ENCODE measurements around the gene TP53AIP1.

The TP53AIP1 gene

GRCh38 chr11:128905345-128906184, 37.1 kb downstream of the TP53AIP1 start:
- TF ChIP-seq CTCF (IDR thresholded peaks at IDR 0.05) = peak; percentile 25; the same call in 1 of the 2 replicates

GRCh38 chr11:128904656-128905344, 37.9 kb downstream of the TP53AIP1 start:
- no peak for TF ChIP-seq CTCF (IDR thresholded peaks at IDR 0.05)

GRCh38 chr11:128904303-128904655, 38.4 kb downstream of the TP53AIP1 start:
- no peak for TF ChIP-seq CTCF (IDR thresholded peaks at IDR 0.05)

- TF ChIP-seq CTCF (IDR thresholded peaks at IDR 0.05) = no peak
These were observed 39.2 kb downstream of the TP53AIP1 start for GRCh38 chr11:128903248-128904061.

GRCh38 chr11:128902515-128903066, 40.1 kb downstream of the TP53AIP1 start:
- no peak for TF ChIP-seq CTCF (IDR thresholded peaks at IDR 0.05)

- no peak for TF ChIP-seq CTCF (IDR thresholded peaks at IDR 0.05)
These were observed 40.8 kb downstream of the TP53AIP1 start for GRCh38 chr11:128901653-128902514.
